Stimulated activated CD8-positive, alpha-beta memory T cell treated with anti-CD3 and anti-CD28 coated beads, Interleukin-2, amount 100 ng/mL, for 48 hours (primary cell): Measurements from ENCODE around the gene EP400.

Experiments used
- DNase-seq, 2 donors: peaks; one replicate each; pipeline ENCODE4 v3.0.0-alpha.2; 2020; ENCODE audit warnings: low read depth in 2 of 2

EP400 gene

DNA sequence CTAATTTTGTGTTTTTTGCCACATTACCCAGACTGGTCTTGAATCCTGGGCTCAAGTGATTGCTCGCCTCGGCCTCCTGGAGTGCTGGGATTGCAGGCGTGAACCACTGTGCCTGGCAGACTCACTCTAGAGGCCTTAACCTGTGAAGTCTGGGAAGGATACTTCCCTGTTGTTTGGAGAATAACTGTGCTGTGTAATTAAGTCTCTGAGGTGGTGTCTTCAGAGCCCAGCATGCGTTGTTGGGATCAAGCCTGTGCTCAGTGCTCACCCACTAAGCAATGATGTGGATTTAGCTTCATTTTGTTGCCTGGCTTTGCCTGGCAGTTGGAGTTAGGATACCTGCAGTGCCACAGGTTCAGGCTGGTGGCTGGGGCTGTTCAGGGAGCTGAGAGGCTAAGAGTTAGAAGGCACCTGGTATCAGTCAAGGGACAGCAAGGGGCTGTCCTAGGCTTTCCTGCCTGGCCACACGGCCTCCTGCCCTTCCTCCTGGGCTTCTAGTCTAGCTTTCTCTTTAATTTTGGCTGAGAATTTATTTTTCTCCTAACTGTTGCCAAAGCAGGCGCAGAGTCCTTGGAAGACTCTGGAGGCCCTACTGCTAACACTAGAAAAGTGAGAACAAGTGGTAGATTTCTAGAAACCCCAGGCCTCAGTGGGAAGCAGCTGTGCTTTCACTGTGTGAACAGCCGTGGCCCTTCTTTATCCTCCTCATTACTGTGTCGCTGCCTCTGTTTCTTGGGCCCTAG lies 38.5 kb downstream of the EP400 start:
- DNase-seq = no peak

DNA sequence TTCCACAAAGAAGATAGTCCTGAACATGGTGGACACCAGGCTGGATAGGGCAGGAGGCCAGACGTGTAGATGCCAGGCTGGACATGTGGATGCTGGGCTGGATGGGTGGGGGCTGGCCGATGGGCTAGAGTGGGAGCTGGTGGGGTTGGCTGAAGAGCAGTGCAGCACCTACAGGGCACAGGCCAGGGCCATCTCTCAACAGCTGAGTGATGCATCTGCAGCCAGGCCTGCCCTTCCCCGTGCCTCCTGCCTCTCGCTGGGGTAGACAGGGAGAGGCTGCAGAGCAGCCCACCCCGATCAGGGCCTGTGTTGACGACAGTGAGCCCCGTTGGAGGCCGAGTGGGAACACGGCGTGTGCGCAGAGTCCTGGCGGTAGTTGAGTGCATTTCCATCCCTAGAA lies 39.3 kb downstream of the EP400 start:
- DNase-seq = no peak

DNA sequence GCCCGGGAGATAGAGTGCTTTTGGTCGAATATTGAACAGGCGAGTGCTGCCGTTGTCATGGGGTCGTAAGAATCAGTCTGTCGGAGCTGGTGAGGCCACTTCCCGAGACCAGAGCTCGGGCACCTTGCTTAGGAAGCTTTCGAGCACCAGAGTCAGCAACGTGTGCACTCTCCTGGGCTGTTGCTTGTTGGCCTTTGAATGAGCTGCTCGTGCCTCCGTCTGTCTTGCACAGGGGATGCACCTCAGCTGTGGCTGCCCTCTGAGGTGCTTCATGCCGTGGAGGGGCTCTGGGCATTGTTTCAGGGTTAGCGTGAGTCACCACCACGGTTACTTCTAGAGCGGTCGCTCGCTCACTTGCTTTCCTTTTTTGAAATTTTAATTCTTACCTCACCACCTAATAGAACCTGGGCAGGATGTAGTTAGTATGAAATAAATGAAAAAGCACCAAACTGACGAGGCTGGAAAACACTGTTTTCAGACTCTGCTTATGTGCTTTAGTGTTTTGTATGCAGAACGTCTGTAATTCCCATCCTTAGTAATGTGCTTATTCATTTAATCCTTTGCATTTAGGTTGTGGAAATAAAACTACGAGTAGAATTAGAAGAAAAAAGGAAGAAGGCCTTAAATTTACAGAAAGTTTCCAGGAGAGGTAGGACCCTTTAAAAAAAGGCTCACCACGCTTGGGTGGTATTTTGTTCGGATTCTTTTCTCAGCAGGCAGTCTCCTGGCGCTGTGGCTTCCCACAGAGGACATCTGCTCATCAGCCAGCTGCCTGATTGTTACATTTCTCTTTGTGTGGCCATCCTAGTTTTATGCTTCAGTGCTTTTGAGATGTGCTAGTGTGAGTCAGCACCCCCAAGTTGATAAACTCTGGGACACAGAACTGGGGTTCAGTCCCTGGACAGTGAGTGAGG lies 40.6 kb downstream of the EP400 start:
- no peak for DNase-seq

DNA sequence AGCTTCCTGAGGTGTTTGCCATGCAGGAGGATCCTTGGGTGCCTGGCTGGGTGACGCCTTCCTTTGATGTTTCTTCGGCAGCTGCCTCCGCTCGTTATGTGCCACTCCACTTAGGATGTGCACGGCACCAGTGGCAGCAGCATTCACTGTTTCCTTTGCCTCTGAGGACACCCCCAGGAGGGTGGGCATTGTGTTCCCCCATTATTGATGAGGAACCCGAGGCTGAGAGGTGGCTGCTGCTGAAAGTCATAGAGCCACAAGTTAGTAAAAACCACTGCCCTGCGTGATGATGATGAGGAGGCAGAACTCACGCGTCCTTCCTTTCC lies 41.2 kb downstream of the EP400 start:
- no peak for DNase-seq

DNA sequence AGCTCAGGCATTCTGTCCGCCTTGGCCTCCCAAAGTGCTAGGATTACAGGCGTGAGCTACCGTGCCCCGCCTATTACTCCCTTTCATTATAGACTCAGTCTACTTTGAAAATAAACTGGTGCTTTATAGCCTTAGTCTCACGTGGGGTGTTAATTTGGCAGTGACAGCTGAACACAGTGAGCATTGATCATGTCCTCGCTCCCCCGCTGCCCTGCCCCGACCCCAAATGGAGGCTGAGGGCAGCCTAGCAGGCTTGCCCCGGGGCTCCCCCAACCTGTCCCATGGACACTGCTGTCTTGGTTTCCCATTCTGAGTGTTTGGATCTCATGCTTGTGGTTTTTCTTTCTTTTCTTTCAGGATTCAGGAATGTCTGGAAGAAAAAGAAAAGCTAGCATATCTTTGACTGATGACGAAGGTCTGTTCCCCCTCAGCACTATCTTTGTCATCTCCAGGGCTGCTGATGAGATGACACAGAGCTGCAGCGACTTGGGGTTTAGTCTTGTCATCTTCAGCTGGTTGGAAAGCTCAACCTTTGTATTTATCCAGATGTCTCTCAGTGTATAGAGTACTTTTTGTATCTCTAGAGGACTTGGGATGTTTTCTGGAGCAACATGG lies 42.2 kb downstream of the EP400 start:
- no peak for DNase-seq

DNA sequence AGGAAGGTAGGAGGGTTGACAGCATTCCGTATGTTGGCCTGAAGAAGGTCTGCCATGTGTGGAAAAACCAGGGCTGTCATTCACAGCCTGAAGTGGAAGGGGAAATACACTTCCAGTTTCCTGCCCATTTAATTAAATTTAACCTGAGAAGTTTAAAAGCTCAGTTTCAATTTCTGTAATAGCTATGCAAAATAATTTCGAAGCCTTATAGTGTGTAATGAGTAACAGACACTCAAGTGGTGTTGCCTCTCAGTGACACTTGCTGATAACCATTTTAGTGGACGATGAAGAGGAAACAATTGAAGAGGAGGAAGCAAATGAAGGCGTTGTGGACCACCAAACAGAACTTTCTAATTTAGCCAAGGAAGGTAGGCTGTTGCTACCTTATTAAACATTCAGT lies 44.8 kb downstream of the EP400 start:
- DNase-seq = no peak

DNA sequence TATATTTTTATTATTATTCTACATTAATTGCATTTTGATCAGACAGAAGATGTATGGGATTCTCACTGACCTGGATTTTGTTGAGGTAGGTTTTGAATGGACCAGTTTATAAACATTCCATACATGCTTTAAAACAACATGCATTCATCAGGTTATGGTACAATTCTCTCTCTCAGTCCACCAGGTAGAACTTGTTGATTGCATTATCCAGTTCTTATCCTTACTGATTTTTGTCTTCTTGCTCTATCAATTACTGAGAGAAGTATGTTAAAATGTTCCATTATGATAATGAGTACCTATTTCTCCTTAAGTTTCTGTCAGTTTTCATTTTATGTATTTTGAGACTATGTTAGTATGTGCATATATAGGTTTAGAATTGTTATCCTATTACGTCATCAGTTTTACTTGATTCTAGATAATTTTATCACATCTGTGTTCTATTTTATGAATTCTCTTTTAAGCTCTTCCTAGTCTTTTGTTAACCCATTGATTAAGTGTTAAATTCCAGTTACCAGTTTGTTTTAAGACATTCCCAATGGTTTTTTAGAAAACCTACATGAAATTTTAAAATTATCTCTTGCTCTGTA lies 50.6 kb downstream of the EP400 start:
- DNase-seq = no peak

DNA sequence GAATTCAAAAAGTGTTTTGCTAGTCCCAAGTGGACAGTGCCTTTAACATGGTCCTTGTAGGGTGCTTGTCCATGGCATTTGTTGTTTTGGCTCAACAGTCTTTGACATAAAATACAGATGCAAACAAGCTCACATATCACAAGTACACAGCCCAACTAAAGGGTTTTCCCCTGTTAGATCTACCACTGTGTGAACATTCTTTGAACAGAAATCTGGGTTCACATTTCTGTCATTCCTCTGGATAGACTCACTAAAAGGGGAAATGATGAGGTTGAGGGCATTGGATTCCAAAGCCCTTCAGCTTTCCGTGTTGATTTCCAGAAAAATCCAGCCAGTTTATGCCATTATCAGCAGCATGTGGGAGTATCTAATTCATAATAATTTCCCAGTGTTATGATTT lies 54.1 kb downstream of the EP400 start:
- no peak for DNase-seq

DNA sequence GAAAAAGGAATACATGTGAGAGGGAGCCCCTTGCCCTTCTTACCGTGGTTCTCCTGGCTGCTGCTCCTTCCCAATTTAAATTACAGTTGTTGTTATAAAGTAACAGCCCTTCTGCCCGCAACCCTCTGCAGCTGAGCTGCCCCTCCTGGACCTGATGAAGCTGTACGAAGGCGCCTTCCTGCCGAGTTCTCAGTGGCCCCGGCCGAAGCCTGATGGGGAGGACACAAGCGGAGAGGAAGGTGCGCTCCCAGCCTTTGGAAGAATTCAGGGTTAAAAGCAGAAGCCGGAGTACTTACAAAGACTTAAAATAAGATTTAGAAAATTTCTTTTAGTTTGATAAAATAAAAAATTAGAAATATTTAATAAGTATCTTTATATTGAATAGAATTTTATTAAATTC lies 55.2 kb downstream of the EP400 start:
- DNase-seq = no peak

DNA sequence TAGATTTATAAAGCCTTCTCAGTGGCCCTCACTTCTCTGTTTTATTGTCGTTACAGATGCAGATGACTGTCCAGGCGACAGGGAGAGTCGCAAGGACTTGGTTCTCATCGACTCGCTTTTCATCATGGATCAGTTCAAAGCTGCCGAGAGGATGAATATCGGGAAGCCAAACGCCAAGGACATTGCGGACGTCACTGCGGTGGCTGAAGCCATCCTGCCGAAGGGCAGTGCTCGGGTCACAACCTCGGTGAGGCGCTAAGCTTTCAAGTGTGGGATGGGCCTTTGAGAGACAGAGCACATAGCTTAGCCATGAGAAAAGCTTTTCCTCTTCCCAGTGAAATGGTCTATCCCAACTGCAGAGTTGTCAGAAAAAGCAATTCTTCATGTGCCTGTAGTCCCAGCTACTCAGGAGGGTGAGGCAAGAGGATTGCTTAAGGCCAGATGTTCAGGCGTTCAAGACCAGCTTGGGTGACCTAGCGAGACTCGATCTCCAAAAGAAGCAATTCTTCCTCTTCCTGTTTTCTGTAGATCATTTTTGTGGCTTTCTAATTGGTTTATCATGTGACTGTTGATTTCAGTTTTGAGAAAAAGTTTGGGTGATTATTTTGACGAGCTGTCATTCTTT lies 56.4 kb downstream of the EP400 start:
- DNase-seq = no peak

DNA sequence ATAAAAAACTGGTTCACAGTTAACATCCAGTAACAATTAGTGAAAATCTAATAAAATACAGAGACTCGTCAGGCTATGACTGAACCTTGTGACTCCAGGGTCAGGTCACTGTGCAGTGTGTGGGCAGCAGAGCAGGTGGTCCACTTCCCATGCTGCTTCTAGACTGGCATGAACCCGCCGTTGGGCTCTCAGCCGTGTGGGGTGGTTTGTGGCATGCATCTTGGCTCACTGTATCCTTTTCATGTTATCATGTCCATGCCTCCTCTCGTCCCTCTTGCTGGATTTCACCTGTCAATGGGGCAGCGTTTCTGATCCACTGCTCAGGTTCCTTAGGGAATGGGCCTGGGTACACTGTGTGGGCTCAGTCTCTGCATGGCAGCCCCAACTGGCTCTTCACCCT lies 57.3 kb downstream of the EP400 start:
- no peak for DNase-seq

DNA sequence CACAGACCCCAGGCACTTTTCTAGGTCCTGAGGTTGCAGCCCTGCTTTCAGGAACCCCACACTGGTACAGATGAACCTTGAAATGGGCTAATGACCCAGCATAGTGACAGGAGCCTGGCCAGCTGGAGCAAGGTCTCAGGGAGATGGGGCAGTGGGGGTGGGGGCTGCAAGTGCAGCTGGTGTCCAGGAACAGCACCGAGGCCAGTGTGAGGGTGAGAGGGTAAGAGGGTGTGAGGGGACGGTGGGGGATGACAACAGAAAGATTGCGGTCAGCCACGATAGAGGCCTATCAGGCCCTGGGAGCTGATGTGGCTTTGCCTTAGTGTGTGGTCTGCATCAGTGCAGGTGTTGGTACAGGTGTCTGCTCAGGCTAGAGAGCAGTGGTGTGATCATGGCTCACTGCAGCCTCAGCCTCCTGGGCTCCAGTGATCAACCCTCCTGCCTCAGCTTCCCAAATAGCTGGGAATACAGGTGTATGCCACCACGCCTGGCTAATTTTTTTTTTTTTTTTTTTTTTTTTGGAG lies 59.7 kb downstream of the EP400 start:
- DNase-seq = no peak

DNA sequence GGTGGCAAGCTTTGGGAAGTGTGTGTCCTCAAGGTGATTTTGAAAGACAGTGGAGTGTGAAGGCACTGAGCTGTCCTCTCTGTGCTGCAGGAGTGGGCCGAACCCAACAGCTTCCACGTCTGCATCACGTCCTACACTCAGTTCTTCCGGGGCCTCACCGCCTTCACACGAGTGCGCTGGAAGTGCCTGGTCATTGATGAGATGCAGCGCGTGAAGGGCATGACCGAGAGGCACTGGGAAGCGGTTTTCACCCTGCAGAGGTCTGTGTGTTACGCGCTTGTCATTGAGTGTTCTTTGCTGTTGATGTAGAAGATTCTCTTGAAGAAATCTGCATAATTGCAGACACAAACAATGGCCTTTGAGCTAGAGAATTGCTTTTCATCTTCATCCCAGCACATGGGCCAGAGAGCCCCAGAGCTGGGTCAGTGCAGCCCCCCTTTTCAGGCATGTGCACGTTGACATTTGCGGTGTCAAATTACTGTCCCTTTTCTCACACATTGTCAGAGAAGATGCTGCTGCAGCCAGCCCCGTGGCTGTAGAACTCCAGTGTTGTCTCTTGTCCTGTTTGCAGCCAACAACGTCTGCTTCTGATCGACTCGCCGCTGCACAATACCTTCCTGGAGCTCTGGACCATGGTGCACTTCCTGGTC lies 63.3 kb downstream of the EP400 start:
- no peak for DNase-seq

DNA sequence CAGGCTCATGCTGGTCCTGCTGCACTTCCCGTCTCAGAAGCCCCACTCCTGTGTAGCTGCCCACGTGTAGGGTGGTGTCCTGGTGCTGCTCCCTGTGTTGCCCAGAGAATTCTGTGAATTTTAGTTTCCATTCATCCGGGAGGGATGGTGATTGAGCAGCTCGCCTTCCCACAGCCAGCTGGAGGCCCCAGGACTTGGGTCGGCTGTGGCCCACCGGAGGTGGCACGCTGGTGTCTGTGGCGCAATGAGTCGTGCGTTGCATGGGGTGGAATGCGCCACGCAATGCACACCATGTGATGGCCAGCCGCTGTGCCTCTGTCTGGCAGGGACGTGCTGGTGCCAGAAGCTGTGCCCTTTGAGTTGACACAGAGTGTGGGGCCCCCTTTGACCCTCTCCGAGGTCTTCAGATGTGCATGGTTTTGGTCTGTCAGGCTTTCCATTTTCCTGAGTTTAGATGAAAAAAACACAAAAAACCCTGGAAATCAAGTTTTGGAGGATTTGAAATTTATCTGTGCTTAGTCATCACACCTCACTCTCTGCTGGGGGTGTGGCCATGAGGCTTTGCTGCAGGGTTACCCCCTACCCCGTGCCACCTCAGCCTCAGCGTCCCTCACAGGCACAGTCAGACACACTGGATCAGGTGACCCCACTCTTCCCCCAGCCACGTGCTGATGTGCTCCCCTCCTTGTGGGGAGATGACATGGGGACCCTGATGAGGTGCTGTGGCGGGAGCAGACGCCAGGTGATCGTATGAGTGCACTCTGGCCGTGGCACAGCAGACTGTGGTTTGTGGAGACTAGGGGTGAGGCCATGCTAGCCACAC lies 64.6 kb downstream of the EP400 start:
- DNase-seq = no peak

DNA sequence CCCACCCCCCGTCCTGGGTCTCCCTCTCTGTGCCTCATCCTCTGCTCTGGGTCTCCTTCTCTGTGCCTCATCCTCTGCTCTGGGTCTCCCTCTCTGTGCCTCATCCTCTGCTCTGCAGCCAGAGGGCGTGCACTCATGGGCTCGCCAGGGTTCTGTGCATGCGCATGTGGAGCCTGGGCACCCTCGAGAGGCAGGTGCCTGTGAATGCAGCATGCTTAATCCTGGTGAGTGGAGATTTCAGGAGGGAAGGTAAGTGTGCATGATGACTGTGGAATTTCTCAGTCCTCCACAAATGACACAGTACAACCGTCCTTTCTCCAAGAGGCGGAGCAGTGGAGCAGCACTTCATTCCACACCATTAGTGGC lies 65.2 kb downstream of the EP400 start:
- DNase-seq = no peak

DNA sequence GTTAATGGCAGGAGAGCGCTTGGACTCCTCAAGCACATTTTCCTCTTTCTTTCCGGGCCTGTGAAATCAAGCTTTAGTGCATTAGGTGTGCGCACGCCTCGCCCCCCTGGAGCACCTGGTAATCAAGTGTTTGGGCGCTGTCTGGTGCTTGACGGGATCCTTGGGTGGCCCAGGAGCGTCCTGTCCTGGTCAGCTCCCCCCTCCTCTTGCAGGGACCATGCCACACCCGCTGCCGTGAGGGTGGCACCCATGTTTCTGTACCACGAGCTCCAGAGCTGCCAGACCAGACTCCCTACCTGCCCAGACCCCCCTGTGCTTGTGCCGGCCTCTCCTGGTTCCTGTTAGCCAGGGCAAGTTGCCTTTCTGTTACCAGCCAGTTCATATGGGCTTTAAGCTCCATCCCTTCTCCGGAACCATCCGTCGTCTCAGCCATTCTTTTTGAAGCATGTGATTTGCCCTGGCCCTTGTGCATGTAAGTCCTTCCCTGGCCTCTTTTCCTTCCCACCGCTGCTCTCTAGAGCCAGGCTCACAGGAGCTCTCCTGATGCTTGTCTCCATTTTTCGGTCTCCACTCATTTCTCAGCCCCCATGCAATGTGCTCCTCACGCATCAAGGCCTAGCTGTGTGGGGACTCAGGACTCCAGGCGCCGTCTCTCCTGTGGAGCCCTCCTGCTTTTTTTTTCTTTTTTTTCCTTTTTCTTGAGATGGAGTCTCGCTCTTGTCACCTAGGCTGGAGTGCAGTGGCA lies 66.1 kb downstream of the EP400 start:
- DNase-seq = no peak

DNA sequence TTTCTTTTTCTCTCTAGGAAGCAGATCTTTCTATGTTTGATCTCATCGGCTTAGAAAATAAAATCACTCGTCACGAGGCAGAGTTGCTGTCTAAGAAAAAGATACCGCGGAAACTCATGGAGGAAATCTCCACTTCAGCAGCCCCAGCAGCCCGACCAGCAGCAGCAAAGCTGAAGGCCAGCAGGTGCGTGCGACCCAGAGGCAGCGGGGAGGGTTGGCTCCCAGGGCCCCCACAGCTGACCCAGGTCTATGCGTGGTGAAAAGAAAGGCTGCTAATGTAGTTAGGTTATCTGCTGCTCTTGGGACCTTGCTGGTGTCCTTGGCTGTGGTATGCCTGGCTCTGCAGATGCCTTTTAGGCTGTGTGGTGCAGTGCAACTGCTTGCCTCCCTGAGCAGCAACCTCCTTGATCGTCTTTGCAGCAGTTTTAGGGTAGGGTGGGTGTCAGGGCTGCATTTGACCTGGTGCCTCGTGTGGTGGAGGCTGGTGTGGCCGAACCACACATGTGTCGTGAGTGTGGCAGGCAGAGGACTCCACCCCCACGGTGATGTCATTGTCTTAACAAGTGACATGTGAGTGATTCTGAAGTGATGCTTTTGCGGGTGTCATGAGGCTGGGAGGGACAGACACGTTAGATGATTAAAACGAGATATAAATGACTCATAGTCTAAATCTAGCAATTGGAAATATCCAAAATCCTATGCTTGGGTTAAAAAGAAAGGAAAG lies 68.6 kb downstream of the EP400 start:
- no peak for DNase-seq

DNA sequence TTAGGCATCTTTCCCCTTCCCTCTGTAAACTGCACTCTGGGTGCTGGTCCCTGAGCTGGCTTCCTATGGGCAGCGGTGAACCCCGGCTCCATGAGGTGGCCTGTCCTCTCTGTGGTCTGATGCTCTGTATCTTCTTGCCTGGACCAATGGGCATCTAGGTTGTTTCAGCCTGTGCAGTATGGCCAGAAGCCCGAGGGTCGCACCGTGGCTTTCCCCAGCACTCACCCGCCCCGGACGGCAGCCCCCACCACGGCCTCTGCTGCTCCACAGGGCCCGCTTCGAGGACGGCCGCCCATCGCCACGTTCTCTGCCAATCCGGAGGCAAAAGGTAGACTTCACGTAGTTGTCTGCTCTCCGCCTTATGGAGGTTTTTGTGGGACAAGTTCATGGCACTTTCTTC lies 70.1 kb downstream of the EP400 start:
- no peak for DNase-seq

DNA sequence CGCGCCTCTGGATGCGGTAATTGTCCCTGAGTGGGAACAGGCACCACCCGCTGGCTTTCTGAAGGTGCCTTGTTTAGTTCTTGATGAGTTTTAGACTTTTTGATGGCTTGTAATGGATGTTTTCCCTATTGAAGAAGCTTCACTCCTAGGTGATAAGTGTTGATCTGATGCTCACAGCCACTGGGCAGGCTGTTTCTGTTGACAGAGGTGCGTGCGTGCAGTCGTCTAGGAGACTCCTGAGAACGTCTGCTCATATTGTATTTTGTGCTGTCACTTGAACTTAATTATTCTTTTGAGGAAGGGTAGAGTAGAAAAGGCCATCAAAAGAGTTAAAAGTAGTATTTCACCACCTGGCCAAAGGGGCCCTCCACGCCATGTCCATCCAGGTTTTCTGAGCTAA lies 70.5 kb downstream of the EP400 start:
- no peak for DNase-seq
